ENCODE data around the gene OR56A1. TPM values are rescaled to one million over a fixed set of nuclear protein-coding genes. Genes with fewer than 3 reads are reported as not detected.
A peak's percentile ranks its signal among the peaks of the same experiment; 100 is the strongest.

Gene OR56A1
- total RNA-seq, 1 experiment from 2014 or later, result not detected

DNA sequence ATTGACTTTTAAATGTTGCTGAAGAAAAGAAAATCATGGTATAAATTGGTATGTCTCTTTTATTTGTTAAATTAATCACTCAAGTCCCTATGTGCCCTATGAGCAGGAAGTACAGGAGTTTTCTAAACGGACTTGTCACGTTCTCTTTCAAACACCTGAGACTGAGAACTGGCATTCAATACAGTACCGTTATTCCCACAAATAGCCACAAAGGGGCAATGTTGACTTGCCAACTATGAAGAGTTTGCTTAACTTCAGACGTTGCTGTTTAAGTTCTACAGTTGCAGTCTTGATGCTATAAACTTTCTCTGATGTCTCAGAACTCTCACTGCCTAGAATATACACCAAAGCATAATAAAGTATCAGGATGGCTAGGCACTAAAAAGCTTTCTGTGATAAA, 7.6 kb downstream of the OR56A1 start:
- POLR2A ChIA-PET, result no interaction called here

GRCh38 chr11:6013042-6013441, 17.5 kb downstream of the OR56A1 start:
- Histone ChIP-seq H3K9me3 (ENCODE audit: control insufficient read depth, insufficient read depth, low read depth, low read length) (no peaks in the 10 kb centered on the region; the same call in 1 of the 2 replicates), H3K4me1 (ENCODE audit: control insufficient read depth, insufficient read depth, low read length) (no peaks in the 10 kb centered on the region), H3K27ac (ENCODE audit: low read length) (no peak overlapping the region), H3K4me3 (ENCODE audit: low read depth in 2 of 2, low read length in 2 of 2) (no peak overlapping the region), H3K36me3 (ENCODE audit: control insufficient read depth, insufficient read depth, low read length) (no peaks in the 10 kb centered on the region), H3K27me3 (ENCODE audit: control insufficient read depth, insufficient read depth, low read length) (peaks cover 5% of the 10 kb centered on the region)
- intact Hi-C loops (cut with micrococcal nuclease; ENCODE audit: unreplicated experiment), result no loop called here
- ATAC-seq (no peak), DNase-seq (ENCODE audit: low read depth, low spot score) (no peak)
- POLR2A ChIA-PET, result no interaction called here
- in situ Hi-C loops (cut with HindIII; ENCODE audit: low pct_unique_long_range_greater_than_20kb, low sequenced_read_pairs), result no loop called here
- CTCF ChIA-PET, result no interaction called here
- no peak for TF ChIP-seq SIN3A (IDR thresholded peaks at IDR 0.05; ENCODE audit: borderline replicate concordance, insufficient read depth, low read depth, low read length)
- TF ChIP-seq REST (IDR thresholded peaks at IDR 0.05; ENCODE audit: insufficient read depth in 1 of 2, low read depth in 2 of 2, low read length in 1 of 2), result no peak
- TF ChIP-seq POLR2AphosphoS5 (IDR thresholded peaks at IDR 0.05; ENCODE audit: low read depth, low read length), result no peak
- TF ChIP-seq TCF7L2 (IDR thresholded peaks at IDR 0.05; ENCODE audit: low read depth, low read length), result no peak
- TF ChIP-seq, protein P1, sequence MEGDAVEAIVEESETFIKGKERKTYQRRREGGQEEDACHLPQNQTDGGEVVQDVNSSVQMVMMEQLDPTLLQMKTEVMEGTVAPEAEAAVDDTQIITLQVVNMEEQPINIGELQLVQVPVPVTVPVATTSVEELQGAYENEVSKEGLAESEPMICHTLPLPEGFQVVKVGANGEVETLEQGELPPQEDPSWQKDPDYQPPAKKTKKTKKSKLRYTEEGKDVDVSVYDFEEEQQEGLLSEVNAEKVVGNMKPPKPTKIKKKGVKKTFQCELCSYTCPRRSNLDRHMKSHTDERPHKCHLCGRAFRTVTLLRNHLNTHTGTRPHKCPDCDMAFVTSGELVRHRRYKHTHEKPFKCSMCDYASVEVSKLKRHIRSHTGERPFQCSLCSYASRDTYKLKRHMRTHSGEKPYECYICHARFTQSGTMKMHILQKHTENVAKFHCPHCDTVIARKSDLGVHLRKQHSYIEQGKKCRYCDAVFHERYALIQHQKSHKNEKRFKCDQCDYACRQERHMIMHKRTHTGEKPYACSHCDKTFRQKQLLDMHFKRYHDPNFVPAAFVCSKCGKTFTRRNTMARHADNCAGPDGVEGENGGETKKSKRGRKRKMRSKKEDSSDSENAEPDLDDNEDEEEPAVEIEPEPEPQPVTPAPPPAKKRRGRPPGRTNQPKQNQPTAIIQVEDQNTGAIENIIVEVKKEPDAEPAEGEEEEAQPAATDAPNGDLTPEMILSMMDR (IDR thresholded peaks at IDR 0.05), result no peak
- BruUV-seq (replicated peaks), result no TSS peak

More for the DNA sequence above, 7.6 kb downstream of the OR56A1 start:
- BruUV-seq (replicated peaks), result no TSS peak
- Histone ChIP-seq H3K27ac (ENCODE audit: low read length) (no peak overlapping the region), H3K9me3 (ENCODE audit: control insufficient read depth, insufficient read depth, low read depth, low read length) (no peaks in the 10 kb centered on the region), H3K4me1 (ENCODE audit: control insufficient read depth, insufficient read depth, low read length) (no peaks in the 10 kb centered on the region), H3K4me3 (ENCODE audit: low read depth in 2 of 2, low read length in 2 of 2) (no peak overlapping the region), H3K27me3 (ENCODE audit: control insufficient read depth, insufficient read depth, low read length) (peaks cover 5% of the 10 kb centered on the region), H3K36me3 (ENCODE audit: control insufficient read depth, insufficient read depth, low read length) (no peaks in the 10 kb centered on the region)
- intact Hi-C loops (cut with micrococcal nuclease; ENCODE audit: unreplicated experiment), result loop anchor here (1.0 to 2.0 kb wide), 4 partner anchors 276 to 340 kb away; no protein-coding TSS in a partner anchor
- DNase-seq (ENCODE audit: low read depth, low spot score), result peak; percentile 58
- ATAC-seq, result peak; percentile 93
- TF ChIP-seq, protein P1 (IDR thresholded peaks at IDR 0.05), result peak; percentile 71
- TF ChIP-seq SIN3A (IDR thresholded peaks at IDR 0.05; ENCODE audit: borderline replicate concordance, insufficient read depth, low read depth, low read length), result no peak
- in situ Hi-C loops (cut with HindIII; ENCODE audit: low pct_unique_long_range_greater_than_20kb, low sequenced_read_pairs), result no loop called here
- CTCF ChIA-PET, result interaction anchor here (0.7 to 1.6 kb wide), 3 partner anchors 227 to 340 kb away, joined by 3 to 11 read pairs (median 5); no protein-coding TSS in a partner anchor
